Activated T-helper 2 cell treated with anti-CD3 and anti-CD28 coated beads, Interferon-gamma antibody, Interleukin-2, Interleukin-4, amounts not matched to agents 10 μg/mL and 5 μg/mL and 100 μg/mL, durations not matched to agents 14 hours and 24 hours and 36 hours (primary cell): Measurements from ENCODE around the gene KRT5. TPM values are rescaled to one million over a fixed set of nuclear protein-coding genes. Genes with fewer than 3 reads are reported as not detected.

Source experiments
- DNase-seq: peaks from one replicate; pipeline ENCODE4 v3.0.0; 2021; ENCODE audit warnings: low spot score
- H3K27ac Mint-ChIP-seq: one replicate; pipeline ENCODE4 v1.8.0; 2021; ENCODE audit warnings: mixed read lengths
- H3K27me3 Mint-ChIP-seq: one replicate; pipeline ENCODE4 v1.8.0; 2021; ENCODE audit warnings: low read depth, mixed read lengths
- H3K36me3 Mint-ChIP-seq: one replicate; pipeline ENCODE4 v1.8.0; 2021; ENCODE audit warnings: low read depth, mixed read lengths
- H3K4me1 Mint-ChIP-seq: one replicate; pipeline ENCODE4 v1.8.0; 2021; ENCODE audit warnings: low read depth, mixed read lengths
- H3K4me3 Mint-ChIP-seq: one replicate; pipeline ENCODE4 v1.8.0; 2021; ENCODE audit warnings: low read depth, mild to moderate bottlenecking, moderate library complexity, mixed read lengths
- H3K9me3 Mint-ChIP-seq: one replicate; pipeline ENCODE4 v1.8.0; 2021; ENCODE audit warnings: mixed read lengths
- intact Hi-C: fragments of 100-400 bp; cut with micrococcal nuclease; formaldehyde crosslinking; loops from one replicate; pipeline ENCODE4 v1.15.1; 2023
- total RNA-seq: library from RNA; stranded (reverse); gene quantifications from 2 replicates; pipeline ENCODE4 v1.2.3, GENCODE V29; 2022

Gene KRT5
- total RNA-seq, 1 donor from 2014 or later, result not detected

DNA sequence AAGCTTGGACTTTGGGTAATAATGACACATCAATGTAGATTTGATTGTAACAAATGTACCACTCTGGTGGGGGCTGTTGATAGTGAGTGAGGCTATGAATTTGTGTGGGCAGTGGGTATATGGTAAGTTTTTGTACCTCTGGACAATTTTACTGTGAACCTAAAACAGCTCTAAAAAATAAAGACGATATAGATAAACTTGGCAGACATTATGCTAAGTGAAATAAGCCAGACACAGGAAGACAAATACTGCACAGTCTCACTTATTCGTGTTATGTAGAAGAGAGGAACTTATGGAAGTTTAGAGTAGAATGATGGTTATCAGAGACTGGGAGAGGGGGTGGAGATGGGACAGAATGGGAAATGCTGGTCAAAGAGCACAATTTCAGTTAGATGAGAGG is 55.3 kb downstream of the KRT5 start:
- Mint-ChIP-seq H3K4me3 (no peak overlapping the region), H3K36me3 (no peaks in the 10 kb centered on the region), H3K27ac (no peak overlapping the region), H3K27me3 (peaks cover 17% of the 10 kb centered on the region), H3K9me3 (no peaks in the 10 kb centered on the region), H3K4me1 (no peaks in the 10 kb centered on the region)
- intact Hi-C loops, result no loop called here
- DNase-seq, result no peak

Other genes starting within 250 kb of the KRT5 start
- gene KRT86, start 245.7 kb downstream of the KRT5 start, total RNA-seq, result 0.28 and 0.34 TPM in 2 replicates
- gene KRT81, start 228.9 kb downstream of the KRT5 start, total RNA-seq, result not detected in 2 replicates
- gene KRT83, start 199.0 kb downstream of the KRT5 start, total RNA-seq, result not detected in 2 replicates
- not detected in 2 replicates for gene KRT85, start 152.9 kb downstream of the KRT5 start, total RNA-seq
- not detected in 2 replicates for gene KRT84, start 134.7 kb downstream of the KRT5 start, total RNA-seq
- not detected in 2 replicates for gene KRT82, start 114.1 kb downstream of the KRT5 start, total RNA-seq
- gene KRT75, start 86.0 kb downstream of the KRT5 start, total RNA-seq, result not detected in 2 replicates
- gene KRT6B, start 68.2 kb downstream of the KRT5 start, total RNA-seq, result not detected in 2 replicates
- not detected in 2 replicates for gene KRT6C, start 46.6 kb downstream of the KRT5 start, total RNA-seq
- not detected in 2 replicates for gene KRT6A, start 27.1 kb downstream of the KRT5 start, total RNA-seq
- not detected in 2 replicates for gene KRT71, start 32.8 kb upstream of the KRT5 start, total RNA-seq
- gene KRT74, start 53.4 kb upstream of the KRT5 start, total RNA-seq, result not detected in 2 replicates
- gene KRT72, start 81.1 kb upstream of the KRT5 start, total RNA-seq, result not detected in 2 replicates
- gene KRT73, start 98.2 kb upstream of the KRT5 start, total RNA-seq, result not detected in 2 replicates
- not detected in 2 replicates for gene KRT2, start 131.8 kb upstream of the KRT5 start, total RNA-seq
- gene KRT1, start 160.0 kb upstream of the KRT5 start, total RNA-seq, result 3.0 and 3.4 TPM in 2 replicates
- not detected in 2 replicates for gene KRT77, start 183.1 kb upstream of the KRT5 start, total RNA-seq